Stimulated activated CD4-positive, alpha-beta T cell treated with anti-CD3 and anti-CD28 coated beads, TNF-alpha, amount 100 ng/mL, for 1 hour (primary cell): ENCODE measurements around the gene NRTN.
"Not testable (repeated sequence)": the region's sequence is repeated elsewhere in the genome, so short reads cannot be mapped to it uniquely, and the experiment has no call there.

Experiments used
- DNase-seq, 3 donors: peaks; one replicate each; pipeline ENCODE4 v3.0.0-alpha.2; 2020; ENCODE audit warnings: low read depth in 3 of 3, low spot score in 1 of 3

Gene NRTN

GRCh38 chr19:5804516-5805461 is at the start of gene NRTN:
TSS of gene NRTN (plus strand) at chr19:5805067. CDS start at chr19:5824166, 19,099 bp downstream.
- peak in 1 of 3 donors; percentile 33 for DNase-seq

GRCh38 chr19:5762608-5763217 is 42.2 kb upstream of the NRTN start:
- no peak for DNase-seq

- DNase-seq: no peak
Observed at GRCh38 chr19:5765220-5765619, 39.6 kb upstream of the NRTN start.

- DNase-seq: no peak
Observed at GRCh38 chr19:5767949-5768348, 36.9 kb upstream of the NRTN start.

- DNase-seq: no peak
Observed at GRCh38 chr19:5772416-5772815, 32.5 kb upstream of the NRTN start.

GRCh38 chr19:5773276-5773675 is 31.6 kb upstream of the NRTN start:
- no peak for DNase-seq

- no peak for DNase-seq
Observed at GRCh38 chr19:5774921-5775320, 29.9 kb upstream of the NRTN start.

- no peak for DNase-seq
Observed at GRCh38 chr19:5775668-5776309, 29.1 kb upstream of the NRTN start.

- DNase-seq: no peak
Observed at GRCh38 chr19:5778402-5778801, 26.5 kb upstream of the NRTN start.

GRCh38 chr19:5780916-5781315 is 24.0 kb upstream of the NRTN start:
- DNase-seq: not testable (repeated sequence)

GRCh38 chr19:5782322-5782721 is 22.5 kb upstream of the NRTN start:
- DNase-seq: no peak

GRCh38 chr19:5782945-5783919 is 21.6 kb upstream of the NRTN start:
- DNase-seq: no peak

GRCh38 chr19:5784581-5785147 is 20.2 kb upstream of the NRTN start, which contains the start of gene PRR22:
TSS of gene PRR22 (minus strand) at chr19:5784746. CDS start at chr19:5784660, 86 bp downstream.
- no peak for DNase-seq

- no peak for DNase-seq
Observed at GRCh38 chr19:5785423-5785822, 19.4 kb upstream of the NRTN start.

- DNase-seq: no peak
Observed at GRCh38 chr19:5786593-5787408, 18.1 kb upstream of the NRTN start.

- DNase-seq: no peak
Observed at GRCh38 chr19:5787409-5788182, 17.3 kb upstream of the NRTN start.

GRCh38 chr19:5788422-5788821 is 16.4 kb upstream of the NRTN start:
- no peak for DNase-seq

GRCh38 chr19:5789351-5789761 is 15.5 kb upstream of the NRTN start:
- no peak for DNase-seq
